OCI-LY7 (cell line): Measurements from ENCODE around the gene CLEC16A. TPM values are rescaled to one million over a fixed set of nuclear protein-coding genes. Genes with fewer than 3 reads are reported as not detected.

Experiments used
- BruUV-seq: library from RNA; stranded (reverse); fragments of 400-500 nt; replicated peaks from 2 replicates; lab custom pipeline; 2021; lab: Mats Ljungman, UMichigan
- CTCF ChIA-PET: fragments of 300-600 bp; sonication (Branson Sonifier 250); formaldehyde crosslinking; loops from one replicate; lab custom pipeline; 2022; ENCODE audit warnings: antibody characterized with exemption; ENCODE audit not compliant: unreplicated experiment; lab: Charles Lee
- POLR2A ChIA-PET: fragments of 300-600 bp; sonication (Branson Sonifier 250); formaldehyde crosslinking; loops from one replicate; lab custom pipeline; 2022; ENCODE audit warnings: antibody characterized with exemption; lab: Charles Lee
- DNase-seq: peaks from one replicate; pipeline ENCODE4 v3.0.0-alpha.2; 2015; ENCODE audit warnings: low spot score
- H2AFZ ChIP-seq: fragments of 200-600 bp; sonication (generic), shearing (Covaris generic); 2 replicates; pipeline ENCODE4 v1.6.1; 2014; ENCODE audit warnings: mild to moderate bottlenecking, antibody characterized with exemption, low read length, moderate library complexity
- H3K27ac ChIP-seq: fragments of 200-600 bp; sonication (generic); 2 replicates; pipeline ENCODE4 v1.5.1; 2014; ENCODE audit warnings: mixed run types, low read depth, mild to moderate bottlenecking, moderate library complexity, low read length, inconsistent platforms; ENCODE audit not compliant: poor library complexity, severe bottlenecking
- H3K36me3 ChIP-seq: fragments of 200-600 bp; sonication (generic); 2 replicates; pipeline ENCODE4 v1.6.1; 2014; ENCODE audit warnings: mild to moderate bottlenecking, antibody characterized with exemption, low read length, moderate library complexity, mixed read lengths; ENCODE audit not compliant: insufficient read depth
- H3K4me1 ChIP-seq: fragments of 200-600 bp; sonication (generic); 2 replicates; pipeline ENCODE4 v1.5.1; 2014; ENCODE audit warnings: mild to moderate bottlenecking, low read length; ENCODE audit not compliant: insufficient read depth, poor library complexity, severe bottlenecking
- H3K4me2 ChIP-seq: fragments of 200-600 bp; sonication (generic); 2 replicates; pipeline ENCODE4 v1.6.1; 2014; ENCODE audit warnings: mild to moderate bottlenecking, low read length
- H3K4me3 ChIP-seq: fragments of 200-600 bp; sonication (generic); 2 replicates; pipeline ENCODE4 v1.5.1; 2014; ENCODE audit warnings: mild to moderate bottlenecking, low read depth, low read length; ENCODE audit not compliant: poor library complexity, severe bottlenecking
- H3K79me2 ChIP-seq: fragments of 200-600 bp; sonication (generic); 2 replicates; pipeline ENCODE4 v1.6.1; 2016; ENCODE audit warnings: low read depth, mild to moderate bottlenecking, low read length, moderate library complexity, mixed read lengths; ENCODE audit not compliant: insufficient read depth
- H3K9me2 ChIP-seq: fragments of 200-600 bp; sonication (generic); 2 replicates; pipeline ENCODE4 v1.6.1; 2016; ENCODE audit warnings: mild to moderate bottlenecking, low read length, mixed read lengths; ENCODE audit not compliant: insufficient read depth
- H3K9me3 ChIP-seq: fragments of 200-600 bp; sonication (generic); 2 replicates; pipeline ENCODE4 v1.6.1; 2014; ENCODE audit warnings: mild to moderate bottlenecking, mixed run types, low read length, mixed read lengths
- H4K20me1 ChIP-seq: fragments of 200-600 bp; sonication (generic); 2 replicates; pipeline ENCODE4 v1.6.1; 2014; ENCODE audit warnings: mild to moderate bottlenecking, antibody characterized with exemption, low read length, moderate library complexity, mixed read lengths; ENCODE audit not compliant: insufficient read depth
- EZH2phosphoT487 ChIP-seq: fragments of 200-600 bp; sonication (generic); IDR thresholded peaks from 2 replicates; pipeline ENCODE4 v1.6.1; 2018; ENCODE audit warnings: low read depth, borderline replicate concordance, mild to moderate bottlenecking, mixed run types, antibody characterized with exemption, low read length, moderate library complexity, mixed read lengths
- intact Hi-C: fragments of 100-400 bp; cut with micrococcal nuclease; formaldehyde crosslinking; loops from one replicate; pipeline ENCODE4 v1.10.0; 2022; ENCODE audit not compliant: unreplicated experiment
- total RNA-seq, 2 experiments: library from RNA; depleted of rRNA in 1 of 2; stranded (reverse); fragments of >200 nt in 1 of 2; shearing (Covaris generic) in 1 of 2; gene quantifications; 2 replicates each; pipeline ENCODE4 v1.2.3, GENCODE V29; 2014 to 2022
- TF ChIP-seq, protein P1 (sequence below): fragments of 200-600 bp; sonication (generic); conservative IDR thresholded peaks from 2 replicates; pipeline ENCODE4 v1.5.1; 2014; ENCODE audit warnings: mild to moderate bottlenecking, antibody characterized with exemption, low read length, moderate library complexity, mixed read lengths

Gene CLEC16A
- total RNA-seq, 2 experiments from 2014 or later: 26.2 to 50.9 TPM

GRCh38 chr16:11182411-11182810 lies 238.0 kb downstream of the CLEC16A start:
- no peak overlapping the region for H2AFZ ChIP-seq
- intact Hi-C loops: no loop called here
- POLR2A ChIA-PET: no interaction called here

DNA sequence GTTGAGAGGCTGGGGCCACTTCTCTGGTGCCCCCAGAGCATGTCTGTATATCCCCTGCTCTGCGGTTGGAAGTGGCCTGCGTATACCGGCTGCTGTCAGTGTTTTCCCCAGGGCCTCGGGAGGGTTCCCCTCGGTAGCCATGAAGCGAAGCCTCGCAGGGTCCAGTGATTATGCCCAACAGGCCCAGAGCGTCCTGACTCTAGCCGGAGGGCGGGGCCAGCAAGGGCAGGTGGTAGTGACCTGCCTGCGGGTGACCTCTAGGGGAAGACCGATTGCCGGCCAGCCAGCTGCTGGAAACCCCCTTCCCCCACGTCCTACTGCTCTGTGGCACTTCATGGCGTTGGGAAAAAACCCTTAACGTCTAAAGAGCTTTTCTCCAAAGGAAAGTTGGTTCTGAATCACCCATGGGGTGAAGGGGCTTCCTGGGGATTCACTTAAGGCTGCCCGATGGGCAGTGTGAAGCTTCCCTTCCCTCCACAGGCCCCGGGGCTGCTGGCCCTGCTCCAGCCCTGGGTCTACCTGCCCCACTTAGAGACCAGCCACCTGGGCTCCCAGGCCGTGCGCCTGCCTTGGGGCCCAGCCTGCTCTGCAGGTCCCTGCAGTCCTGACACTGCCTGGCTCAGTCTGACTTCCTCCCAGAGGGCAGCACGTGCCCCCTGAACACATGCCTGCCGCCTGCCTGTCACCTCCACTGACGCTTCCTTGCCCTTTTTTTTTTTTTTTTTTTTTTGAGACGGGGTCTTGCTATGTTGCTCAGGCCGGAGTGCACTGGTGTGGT lies 238.9 kb downstream of the CLEC16A start:
- Histone ChIP-seq H3K79me2 (no peaks in the 10 kb centered on the region), H4K20me1 (no peaks in the 10 kb centered on the region), H3K27ac (no peak overlapping the region), H3K4me3 (no peak overlapping the region), H3K36me3 (no peaks in the 10 kb centered on the region), H3K4me2 (no peak overlapping the region), H2AFZ (no peak overlapping the region), H3K4me1 (no peaks in the 10 kb centered on the region), H3K9me3 (no peaks in the 10 kb centered on the region), H3K9me2 (no peaks in the 10 kb centered on the region)
- no TSS peak for BruUV-seq
- DNase-seq: no peak
- TF ChIP-seq, protein P1, sequence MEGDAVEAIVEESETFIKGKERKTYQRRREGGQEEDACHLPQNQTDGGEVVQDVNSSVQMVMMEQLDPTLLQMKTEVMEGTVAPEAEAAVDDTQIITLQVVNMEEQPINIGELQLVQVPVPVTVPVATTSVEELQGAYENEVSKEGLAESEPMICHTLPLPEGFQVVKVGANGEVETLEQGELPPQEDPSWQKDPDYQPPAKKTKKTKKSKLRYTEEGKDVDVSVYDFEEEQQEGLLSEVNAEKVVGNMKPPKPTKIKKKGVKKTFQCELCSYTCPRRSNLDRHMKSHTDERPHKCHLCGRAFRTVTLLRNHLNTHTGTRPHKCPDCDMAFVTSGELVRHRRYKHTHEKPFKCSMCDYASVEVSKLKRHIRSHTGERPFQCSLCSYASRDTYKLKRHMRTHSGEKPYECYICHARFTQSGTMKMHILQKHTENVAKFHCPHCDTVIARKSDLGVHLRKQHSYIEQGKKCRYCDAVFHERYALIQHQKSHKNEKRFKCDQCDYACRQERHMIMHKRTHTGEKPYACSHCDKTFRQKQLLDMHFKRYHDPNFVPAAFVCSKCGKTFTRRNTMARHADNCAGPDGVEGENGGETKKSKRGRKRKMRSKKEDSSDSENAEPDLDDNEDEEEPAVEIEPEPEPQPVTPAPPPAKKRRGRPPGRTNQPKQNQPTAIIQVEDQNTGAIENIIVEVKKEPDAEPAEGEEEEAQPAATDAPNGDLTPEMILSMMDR: no peak
- TF ChIP-seq EZH2phosphoT487: no peak
- intact Hi-C loops: no loop called here
- ChIA-PET CTCF (interaction anchor here (0.5 kb wide), 1 partner anchor 105 kb away, joined by 3 read pairs; no protein-coding TSS in a partner anchor), POLR2A (no interaction called here)

More at GRCh38 chr16:11182411-11182810, 238.0 kb downstream of the CLEC16A start:
- TF ChIP-seq EZH2phosphoT487: no peak
- no TSS peak for BruUV-seq
- no peaks in the 10 kb centered on the region for H4K20me1 ChIP-seq
- H3K9me2 ChIP-seq: no peaks in the 10 kb centered on the region
- CTCF ChIA-PET: no interaction called here
- H3K4me2 ChIP-seq: no peak overlapping the region
- H3K36me3 ChIP-seq: no peaks in the 10 kb centered on the region
- no peaks in the 10 kb centered on the region for H3K9me3 ChIP-seq
- no peak overlapping the region for H3K4me3 ChIP-seq
- no peak for DNase-seq
- no peaks in the 10 kb centered on the region for H3K79me2 ChIP-seq
- H3K27ac ChIP-seq: no peak overlapping the region
- no peaks in the 10 kb centered on the region for H3K4me1 ChIP-seq

- no peaks in the 10 kb centered on the region for H3K79me2 ChIP-seq
- TF ChIP-seq, protein P1: no peak
- TF ChIP-seq EZH2phosphoT487: no peak
- no peaks in the 10 kb centered on the region for H3K9me3 ChIP-seq
- no TSS peak for BruUV-seq
- H3K27ac ChIP-seq: no peak overlapping the region
- DNase-seq: no peak
- no peak overlapping the region for H3K4me2 ChIP-seq
- intact Hi-C loops: no loop called here
- CTCF ChIA-PET: no interaction called here
- no peaks in the 10 kb centered on the region for H3K4me1 ChIP-seq
- no peak overlapping the region for H3K4me3 ChIP-seq
- no peaks in the 10 kb centered on the region for H4K20me1 ChIP-seq
- no peak overlapping the region for H2AFZ ChIP-seq
- POLR2A ChIA-PET: no interaction called here
- H3K36me3 ChIP-seq: no peaks in the 10 kb centered on the region
- H3K9me2 ChIP-seq: no peaks in the 10 kb centered on the region
Measured at GRCh38 chr16:11183951-11184350, 239.6 kb downstream of the CLEC16A start.
